ENCODE measurements around the gene GLP1R. TPM values are rescaled to one million over a fixed set of nuclear protein-coding genes. Genes with fewer than 3 reads are reported as not detected.
A peak's percentile ranks its signal among the peaks of the same experiment; 100 is the strongest.

GLP1R gene
- total RNA-seq, 2 experiments from 2014 or later: not detected

DNA sequence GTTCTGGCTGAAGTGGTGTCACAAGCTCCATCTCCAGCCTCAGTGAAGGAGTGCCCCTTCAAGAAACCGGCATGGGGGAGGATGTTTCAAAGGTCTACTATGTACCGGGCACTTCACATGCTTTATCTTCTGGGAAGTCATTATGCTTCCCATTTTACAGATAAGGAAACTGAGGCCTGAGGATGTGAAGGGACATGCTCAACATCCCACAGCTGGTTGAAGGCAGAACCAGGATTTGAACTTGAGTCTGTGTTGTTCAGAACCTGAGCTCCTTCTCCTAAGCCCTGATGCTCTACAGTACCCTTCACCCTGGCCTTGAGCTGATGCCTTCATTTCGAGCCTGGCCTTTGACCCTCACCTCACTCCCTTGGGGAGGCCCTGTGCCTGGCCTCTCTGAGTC is 13.0 kb downstream of the GLP1R start:
- Mint-ChIP-seq H3K27ac (no peak overlapping the region), H3K9me3 (no peaks in the 10 kb centered on the region), H3K27me3 (peaks cover 6% of the 10 kb centered on the region), H3K4me3 (no peak overlapping the region), H3K4me1 (no peaks in the 10 kb centered on the region), H3K36me3 (no peaks in the 10 kb centered on the region)
- POLR2A ChIA-PET: no interaction called here
- DNase-seq: no peak
- no peak for ATAC-seq (ENCODE audit: low read depth)

DNA sequence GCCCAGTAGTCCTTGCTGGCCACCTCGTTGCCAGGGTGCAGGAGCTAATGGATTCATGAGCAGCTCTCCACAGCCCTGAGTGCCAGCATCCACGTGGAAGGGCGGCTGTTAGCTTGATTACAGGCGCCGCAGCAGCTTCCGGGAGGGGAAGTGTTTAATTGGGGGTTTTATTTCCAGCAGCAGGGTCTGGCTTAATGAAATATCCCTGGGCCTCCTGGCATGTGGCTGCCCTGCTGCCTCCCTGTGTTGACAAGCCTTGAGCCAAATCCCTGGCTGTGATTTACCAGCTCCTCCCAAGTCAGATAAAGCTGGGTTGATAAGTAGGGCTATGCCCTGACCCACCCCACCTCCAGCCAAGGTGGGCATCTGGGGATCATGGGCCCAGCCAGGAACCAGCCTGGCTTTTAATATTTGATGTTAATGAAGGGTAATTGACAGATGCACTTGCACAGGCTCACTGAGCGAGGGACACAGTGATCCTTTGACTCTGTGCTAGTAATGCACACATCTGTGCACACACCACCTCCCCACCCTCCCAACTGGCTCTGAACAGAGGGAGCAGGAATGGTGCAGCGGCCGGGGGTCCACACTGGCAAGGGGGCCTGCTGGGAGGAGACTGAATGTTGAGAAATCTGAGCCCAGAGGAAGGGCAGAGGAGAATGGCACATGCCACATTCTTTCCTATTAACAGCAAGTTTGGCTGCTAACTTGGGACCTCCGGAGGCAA is 13.6 kb downstream of the GLP1R start:
- H3K4me3 Mint-ChIP-seq: no peak overlapping the region
- ATAC-seq (ENCODE audit: low read depth) (no peak), DNase-seq (no peak)
- no peak overlapping the region for H3K27ac Mint-ChIP-seq
- H3K4me1 Mint-ChIP-seq: no peaks in the 10 kb centered on the region
- POLR2A ChIA-PET: no interaction called here
- no peaks in the 10 kb centered on the region for H3K36me3 Mint-ChIP-seq
- H3K27me3 Mint-ChIP-seq: peaks cover 6% of the 10 kb centered on the region
- H3K9me3 Mint-ChIP-seq: no peaks in the 10 kb centered on the region

DNA sequence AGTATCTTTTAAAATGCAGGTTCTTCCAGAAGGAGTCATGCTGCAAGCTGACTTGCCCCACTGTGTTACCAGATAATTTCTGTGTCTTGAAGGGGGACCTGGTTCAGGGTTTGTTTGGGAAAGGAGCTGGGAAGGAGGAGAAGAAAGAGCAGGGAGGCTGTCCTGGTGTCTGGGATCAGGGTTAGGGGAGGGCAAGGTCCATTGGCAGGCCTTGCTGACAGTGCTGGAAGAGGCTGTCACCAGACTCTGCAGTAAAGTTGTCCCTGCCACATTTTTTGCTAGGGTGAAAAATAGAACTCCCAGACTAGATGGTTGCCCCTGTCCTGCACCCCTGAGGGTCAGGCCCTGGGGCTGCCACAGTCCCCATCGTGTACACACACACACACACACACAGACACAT is 14.9 kb downstream of the GLP1R start:
- no peak for DNase-seq
- POLR2A ChIA-PET: no interaction called here
- Mint-ChIP-seq H3K4me3 (no peak overlapping the region), H3K9me3 (no peaks in the 10 kb centered on the region), H3K27ac (no peak overlapping the region), H3K36me3 (no peaks in the 10 kb centered on the region), H3K27me3 (peaks cover 15% of the 10 kb centered on the region), H3K4me1 (no peaks in the 10 kb centered on the region)
- ATAC-seq (ENCODE audit: low read depth): no peak

DNA sequence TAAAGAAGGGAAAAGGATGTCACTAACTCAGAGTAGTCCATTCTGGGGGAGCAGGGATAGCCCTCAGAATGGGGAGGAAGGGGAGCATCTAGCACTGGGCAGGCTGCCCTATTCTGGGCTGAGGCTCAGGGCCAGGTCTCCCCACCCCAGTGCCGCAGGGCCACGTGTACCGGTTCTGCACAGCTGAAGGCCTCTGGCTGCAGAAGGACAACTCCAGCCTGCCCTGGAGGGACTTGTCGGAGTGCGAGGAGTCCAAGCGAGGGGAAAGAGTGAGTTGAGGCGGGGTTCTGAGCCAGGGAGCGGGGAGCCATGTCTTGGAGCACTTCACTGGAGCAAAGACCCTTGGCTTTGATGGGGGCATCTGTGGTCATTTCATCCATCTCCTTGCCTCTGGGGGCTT is 17.0 kb downstream of the GLP1R start:
- Mint-ChIP-seq H3K36me3 (no peaks in the 10 kb centered on the region), H3K4me1 (no peaks in the 10 kb centered on the region), H3K27me3 (peaks cover 19% of the 10 kb centered on the region), H3K9me3 (no peaks in the 10 kb centered on the region), H3K27ac (no peak overlapping the region), H3K4me3 (no peak overlapping the region)
- DNase-seq (no peak), ATAC-seq (ENCODE audit: low read depth) (no peak)
- POLR2A ChIA-PET: no interaction called here

DNA sequence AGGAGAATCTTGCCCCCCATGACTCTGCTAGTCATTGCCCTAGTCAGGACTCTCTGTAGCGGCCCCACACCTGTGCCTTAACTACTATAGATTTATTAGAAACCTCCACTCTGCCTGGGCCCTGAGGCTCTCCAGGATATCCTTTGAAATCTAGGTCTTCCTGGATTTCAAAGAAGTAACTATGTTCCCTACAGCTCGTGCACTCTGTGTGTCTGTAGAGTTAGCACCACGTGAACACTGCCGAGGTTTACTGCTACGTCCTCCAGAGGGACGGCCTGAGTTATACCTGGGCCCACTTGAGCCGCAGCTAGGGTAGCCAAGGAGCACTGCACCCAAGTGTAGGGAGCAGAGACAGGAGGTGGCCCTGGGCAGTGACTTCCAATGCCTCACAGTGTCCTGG is 19.8 kb downstream of the GLP1R start:
- Mint-ChIP-seq H3K36me3 (no peaks in the 10 kb centered on the region), H3K9me3 (no peaks in the 10 kb centered on the region), H3K27ac (no peak overlapping the region), H3K27me3 (peaks cover 21% of the 10 kb centered on the region), H3K4me3 (no peak overlapping the region), H3K4me1 (no peaks in the 10 kb centered on the region)
- DNase-seq (peak; percentile 2), ATAC-seq (ENCODE audit: low read depth) (no peak)
- POLR2A ChIA-PET: no interaction called here

DNA sequence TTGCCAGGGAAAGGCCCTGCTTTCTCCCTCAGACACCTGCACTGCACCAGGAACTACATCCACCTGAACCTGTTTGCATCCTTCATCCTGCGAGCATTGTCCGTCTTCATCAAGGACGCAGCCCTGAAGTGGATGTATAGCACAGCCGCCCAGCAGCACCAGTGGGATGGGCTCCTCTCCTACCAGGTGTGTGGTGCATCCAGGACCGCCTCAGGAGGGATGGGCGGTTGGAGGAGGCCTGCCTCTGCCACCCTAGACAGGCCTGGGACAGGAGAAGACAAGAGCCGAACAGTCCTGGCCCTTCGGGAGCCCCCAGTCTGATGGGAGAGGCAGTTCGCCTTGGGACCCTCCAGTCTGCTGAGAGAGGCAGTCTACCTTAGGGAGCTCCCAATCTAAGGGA is 24.2 kb downstream of the GLP1R start:
- no peaks in the 10 kb centered on the region for H3K9me3 Mint-ChIP-seq
- H3K27me3 Mint-ChIP-seq: peaks cover 14% of the 10 kb centered on the region
- DNase-seq: peak; percentile 11
- no peak overlapping the region for H3K27ac Mint-ChIP-seq
- ATAC-seq (ENCODE audit: low read depth): no peak
- H3K36me3 Mint-ChIP-seq: no peaks in the 10 kb centered on the region
- no peaks in the 10 kb centered on the region for H3K4me1 Mint-ChIP-seq
- no peak overlapping the region for H3K4me3 Mint-ChIP-seq
- POLR2A ChIA-PET: interaction anchor here (0.6 kb wide), 1 partner anchor 1933 kb away, joined by 3 read pairs; no protein-coding TSS in a partner anchor

DNA sequence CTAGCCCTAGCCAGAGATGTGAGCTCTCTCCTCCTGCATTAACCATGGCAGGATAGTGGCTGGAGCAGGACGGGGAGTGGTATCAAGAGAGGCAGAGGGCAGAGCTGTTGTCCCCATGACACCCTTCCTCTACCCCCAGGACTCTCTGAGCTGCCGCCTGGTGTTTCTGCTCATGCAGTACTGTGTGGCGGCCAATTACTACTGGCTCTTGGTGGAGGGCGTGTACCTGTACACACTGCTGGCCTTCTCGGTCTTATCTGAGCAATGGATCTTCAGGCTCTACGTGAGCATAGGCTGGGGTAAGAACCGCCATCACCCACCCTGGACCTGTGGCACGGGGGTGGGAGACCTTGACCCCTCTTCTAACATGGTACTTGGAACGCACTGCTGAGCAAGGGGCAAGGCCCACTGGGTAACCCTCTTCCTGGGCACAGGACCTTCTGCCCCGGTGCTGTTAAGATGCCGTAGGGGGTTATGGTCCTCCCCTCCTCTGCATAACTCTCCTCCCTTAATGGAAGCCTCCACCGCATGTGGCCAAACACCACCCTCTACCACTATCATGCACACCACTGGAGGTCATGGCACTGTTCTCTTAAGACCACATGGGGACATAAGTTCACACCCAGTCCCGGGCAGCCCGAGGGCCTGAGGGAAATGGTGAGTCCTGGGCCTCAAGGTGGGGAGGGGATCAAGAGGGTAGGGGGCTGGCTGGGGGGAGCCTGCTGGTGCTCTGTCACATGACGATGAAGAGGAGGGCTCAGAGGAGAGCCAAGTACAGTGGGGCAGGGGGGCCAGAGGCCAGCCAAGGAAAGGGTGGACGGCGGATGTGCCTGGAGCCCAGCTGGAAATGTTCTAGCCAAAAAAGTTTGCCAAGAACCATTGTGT is 25.1 kb downstream of the GLP1R start:
- DNase-seq (no peak), ATAC-seq (ENCODE audit: low read depth) (no peak)
- POLR2A ChIA-PET: no interaction called here
- Mint-ChIP-seq H3K27me3 (peaks cover 9% of the 10 kb centered on the region), H3K4me1 (no peaks in the 10 kb centered on the region), H3K9me3 (no peaks in the 10 kb centered on the region), H3K36me3 (no peaks in the 10 kb centered on the region), H3K27ac (no peak overlapping the region), H3K4me3 (no peak overlapping the region)

DNA sequence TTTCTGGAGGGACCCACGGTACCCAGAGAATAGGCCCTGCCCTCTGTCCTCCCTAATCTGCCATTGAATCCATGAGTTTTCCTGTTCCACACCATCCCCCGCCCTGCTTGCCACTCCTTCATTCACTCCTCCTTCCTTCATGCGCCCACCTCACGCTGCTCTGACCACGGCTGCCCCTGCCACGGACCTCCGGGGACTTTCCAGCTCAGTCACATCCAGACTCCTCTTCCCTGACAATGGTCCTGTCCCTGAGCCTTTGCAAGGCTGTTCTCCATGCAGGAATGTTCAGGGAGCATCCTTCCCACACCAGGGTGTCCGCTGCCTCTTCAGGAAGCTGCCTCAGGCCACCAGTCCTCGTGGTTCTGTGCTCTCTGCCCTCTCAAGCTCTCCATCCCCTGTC is 25.9 kb downstream of the GLP1R start:
- H3K27ac Mint-ChIP-seq: no peak overlapping the region
- no peaks in the 10 kb centered on the region for H3K4me1 Mint-ChIP-seq
- DNase-seq: no peak
- POLR2A ChIA-PET: no interaction called here
- no peak overlapping the region for H3K4me3 Mint-ChIP-seq
- no peaks in the 10 kb centered on the region for H3K36me3 Mint-ChIP-seq
- H3K9me3 Mint-ChIP-seq: no peaks in the 10 kb centered on the region
- ATAC-seq (ENCODE audit: low read depth): no peak
- peaks cover 6% of the 10 kb centered on the region for H3K27me3 Mint-ChIP-seq

DNA sequence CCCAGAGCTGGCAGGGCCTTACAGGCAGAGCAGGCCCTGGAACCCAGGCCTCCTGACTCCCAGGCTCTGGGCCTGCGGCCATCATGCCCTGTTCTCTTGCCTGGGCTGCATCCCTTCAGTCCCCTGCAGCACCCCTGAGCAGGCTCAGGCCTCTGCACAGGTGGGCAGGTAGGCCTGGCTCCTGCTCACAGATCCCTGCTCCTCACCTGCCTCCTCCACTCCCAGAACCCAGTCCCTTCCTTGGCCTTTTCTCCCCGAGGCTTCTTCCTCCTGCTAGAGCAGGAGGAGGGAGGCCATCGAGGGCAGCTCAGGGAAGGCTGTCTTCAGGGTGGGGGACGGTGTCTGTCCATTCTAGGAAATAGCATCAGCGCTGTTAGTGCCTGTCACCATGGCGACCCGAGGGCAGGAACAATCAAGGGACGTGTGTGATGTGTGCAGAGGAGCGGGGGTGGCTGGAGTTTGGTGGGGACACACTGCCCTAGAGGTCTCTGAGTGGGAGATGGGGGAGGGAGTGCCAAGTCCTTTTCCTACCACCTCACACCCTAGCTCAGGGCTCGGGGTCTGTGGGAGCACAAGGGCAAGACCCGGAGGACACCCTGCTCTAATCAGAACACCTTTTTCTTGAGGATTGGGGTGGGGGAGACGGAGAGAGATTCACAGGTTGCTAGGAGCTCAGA is 26.6 kb downstream of the GLP1R start:
- H3K27ac Mint-ChIP-seq: no peak overlapping the region
- H3K36me3 Mint-ChIP-seq: no peaks in the 10 kb centered on the region
- no peak overlapping the region for H3K4me3 Mint-ChIP-seq
- ATAC-seq (ENCODE audit: low read depth): no peak
- POLR2A ChIA-PET: no interaction called here
- peaks cover 6% of the 10 kb centered on the region for H3K27me3 Mint-ChIP-seq
- no peak for DNase-seq
- no peaks in the 10 kb centered on the region for H3K9me3 Mint-ChIP-seq
- no peaks in the 10 kb centered on the region for H3K4me1 Mint-ChIP-seq

DNA sequence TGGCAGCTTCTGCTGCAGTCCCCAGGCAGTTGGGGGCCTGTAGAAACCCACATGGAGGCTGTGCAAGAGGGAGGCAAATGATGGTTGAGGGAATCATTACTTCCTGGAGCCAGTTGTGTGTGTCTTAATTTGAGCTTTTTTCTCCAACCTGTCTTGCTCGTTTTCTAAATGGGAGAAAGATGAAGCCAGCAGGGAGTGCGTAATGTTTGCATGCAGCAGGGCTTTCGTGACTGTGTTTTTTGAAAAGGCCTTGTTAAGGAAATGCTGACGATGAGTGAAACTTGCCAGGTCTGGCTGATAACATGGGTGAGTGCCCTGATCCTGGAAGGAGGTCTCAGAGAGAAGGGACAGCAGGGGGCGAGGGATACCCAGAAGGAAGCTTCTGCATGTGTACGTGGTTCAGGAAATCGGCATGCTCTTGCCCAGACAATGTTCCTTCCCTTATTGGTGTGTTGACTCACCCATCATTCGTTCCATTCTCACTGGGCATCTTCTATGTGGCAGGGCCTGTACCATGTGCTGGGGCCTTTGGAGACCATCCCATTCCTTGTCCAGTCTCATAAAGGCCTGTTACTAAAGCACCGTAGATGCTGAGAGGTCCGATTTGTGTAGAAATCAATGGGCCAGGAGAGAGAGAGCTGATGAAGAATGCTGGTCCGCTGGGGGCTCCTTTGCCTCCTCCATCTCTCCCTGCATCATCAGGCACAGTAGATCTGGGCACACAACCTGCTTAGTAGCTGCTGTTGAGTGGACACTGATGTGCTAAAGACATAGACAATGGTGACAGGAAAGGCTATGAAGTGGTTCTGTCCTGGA is 27.4 kb downstream of the GLP1R start:
- no peak overlapping the region for H3K27ac Mint-ChIP-seq
- no peak for ATAC-seq (ENCODE audit: low read depth)
- H3K27me3 Mint-ChIP-seq: peaks cover 6% of the 10 kb centered on the region
- no peaks in the 10 kb centered on the region for H3K4me1 Mint-ChIP-seq
- DNase-seq: no peak
- H3K4me3 Mint-ChIP-seq: no peak overlapping the region
- no peaks in the 10 kb centered on the region for H3K9me3 Mint-ChIP-seq
- POLR2A ChIA-PET: no interaction called here
- no peaks in the 10 kb centered on the region for H3K36me3 Mint-ChIP-seq

DNA sequence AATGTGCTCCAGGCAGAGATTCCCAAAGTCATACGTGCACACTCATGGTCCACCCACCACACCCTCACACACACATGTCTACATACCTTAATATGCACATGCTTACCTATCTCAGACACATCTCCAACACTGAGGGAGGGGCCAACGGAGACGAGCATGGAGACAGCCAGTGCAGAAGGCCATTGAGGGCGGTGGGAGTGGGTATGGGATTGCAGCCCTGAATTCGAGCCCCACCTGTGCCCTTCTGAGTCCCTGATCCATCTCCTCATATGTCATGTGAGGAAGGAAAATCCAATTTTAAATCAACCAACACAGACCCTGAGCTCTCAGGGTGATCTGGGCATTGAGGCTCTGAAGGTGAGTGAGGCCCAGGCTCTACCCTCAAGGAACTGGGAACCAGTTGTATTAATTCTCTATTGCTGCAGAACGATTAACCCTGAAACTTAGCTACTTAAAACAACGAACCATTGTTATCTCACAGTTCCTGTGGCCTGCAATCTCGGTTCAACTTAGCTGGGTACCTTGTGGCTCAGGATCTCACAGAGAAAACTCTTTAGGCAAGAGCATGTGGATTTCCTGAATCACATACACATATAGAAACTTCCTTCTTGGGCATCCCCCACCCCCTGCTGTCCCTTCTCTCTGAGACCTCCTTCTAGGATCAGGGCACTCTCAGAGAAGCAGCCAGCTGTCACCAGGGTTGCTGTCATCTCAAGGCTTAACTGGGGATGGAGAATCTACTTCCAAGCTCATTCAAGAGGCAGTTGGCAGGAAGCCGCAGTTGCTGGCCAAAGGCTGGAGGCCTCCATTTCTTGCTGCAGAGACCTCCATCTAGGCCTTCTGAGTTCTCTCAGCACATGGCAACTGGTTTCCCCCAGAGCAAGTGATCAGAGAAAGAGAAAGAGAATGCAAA is 28.3 kb downstream of the GLP1R start:
- Mint-ChIP-seq H3K36me3 (no peaks in the 10 kb centered on the region), H3K27me3 (peaks cover 3% of the 10 kb centered on the region)

DNA sequence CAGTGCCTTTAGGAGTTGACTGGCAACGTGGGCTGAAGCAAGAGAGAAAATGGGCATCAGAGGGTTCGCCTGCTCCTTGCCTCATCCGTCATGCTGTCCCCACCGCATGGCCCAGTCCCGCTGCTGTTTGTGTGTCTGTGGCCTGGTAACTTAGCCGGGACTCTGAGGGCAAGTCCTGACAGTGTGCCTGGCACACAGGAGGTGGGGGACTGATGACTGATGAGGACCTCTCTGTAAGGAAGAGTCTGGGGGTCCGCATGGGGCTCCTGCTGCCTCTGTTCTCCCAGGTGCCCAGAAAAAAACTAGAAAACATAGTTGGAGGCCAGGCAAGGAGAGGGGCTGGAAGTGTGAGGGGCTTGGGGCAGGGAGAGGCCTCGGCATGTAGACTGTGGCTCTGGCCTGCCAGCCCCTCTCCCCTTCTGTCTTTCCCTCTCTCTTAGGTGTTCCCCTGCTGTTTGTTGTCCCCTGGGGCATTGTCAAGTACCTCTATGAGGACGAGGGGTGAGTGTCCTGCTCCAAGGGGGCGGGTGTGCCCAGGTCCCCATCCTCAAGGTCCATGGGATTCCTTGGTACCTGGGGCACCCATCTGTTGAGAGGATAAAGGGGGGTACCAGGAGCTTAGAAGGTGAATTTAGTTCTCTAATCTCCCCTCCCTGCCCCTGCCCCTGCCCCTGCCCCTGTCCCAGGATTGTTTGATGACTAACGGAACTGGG is 29.5 kb downstream of the GLP1R start:
- POLR2A ChIA-PET: no interaction called here
- no peak overlapping the region for H3K4me3 Mint-ChIP-seq
- H3K36me3 Mint-ChIP-seq: no peaks in the 10 kb centered on the region
- no peak overlapping the region for H3K27ac Mint-ChIP-seq
- DNase-seq (no peak), ATAC-seq (ENCODE audit: low read depth) (no peak)
- H3K27me3 Mint-ChIP-seq: no peaks in the 10 kb centered on the region
- no peaks in the 10 kb centered on the region for H3K4me1 Mint-ChIP-seq
- no peaks in the 10 kb centered on the region for H3K9me3 Mint-ChIP-seq

More for the DNA sequence above, 28.3 kb downstream of the GLP1R start:
- Mint-ChIP-seq H3K4me3 (no peak overlapping the region), H3K4me1 (no peaks in the 10 kb centered on the region), H3K9me3 (no peaks in the 10 kb centered on the region), H3K27ac (no peak overlapping the region)
- ATAC-seq (ENCODE audit: low read depth): no peak
- POLR2A ChIA-PET: no interaction called here
- DNase-seq: no peak

Data from activated naive CD8-positive, alpha-beta T cell treated with anti-CD3 and anti-CD28 coated beads, Interleukin-2, amount 10 ng/mL, durations not matched to agents 7 days and 5 days (primary cell).